ENCODE data around the gene ADAMTS2.

Gene ADAMTS2

GRCh38 chr5:179269781-179270543 lies 75.3 kb downstream of the ADAMTS2 start:
- no peaks in the 10 kb centered on the region for H3K79me2 ChIP-seq (ENCODE audit: control insufficient read depth, insufficient read depth, low read length)
- H3K4ac ChIP-seq (ENCODE audit: low read depth, low read length) = no peak overlapping the region
- H4K5ac ChIP-seq (ENCODE audit: low read length) = no peak overlapping the region
- no peak overlapping the region for H2BK15ac ChIP-seq (replicated peaks; ENCODE audit: low read depth)
- H3K4me1 ChIP-seq (ENCODE audit: control insufficient read depth, low read depth, low read length) = no peaks in the 10 kb centered on the region
- no peak for DNase-seq
- H4K8ac ChIP-seq (ENCODE audit: low read depth, low read length) = no peak overlapping the region
- H3K4me2 ChIP-seq (ENCODE audit: low read length) = no peak overlapping the region
- no peak overlapping the region for H3K4me3 ChIP-seq (ENCODE audit: low read length)
- no peak overlapping the region for H2BK5ac ChIP-seq (ENCODE audit: low read length)
- H3K79me1 ChIP-seq (ENCODE audit: low read length) = no peaks in the 10 kb centered on the region
- H3K9ac ChIP-seq (ENCODE audit: low read length) = no peak overlapping the region
- H3K36me3 ChIP-seq (ENCODE audit: control insufficient read depth, insufficient read depth, low read length) = no peaks in the 10 kb centered on the region
- H3K27ac ChIP-seq (ENCODE audit: low read depth, low read length) = no peak overlapping the region
- no peak overlapping the region for H2AK5ac ChIP-seq (ENCODE audit: low read length)
- H3K27me3 ChIP-seq (ENCODE audit: insufficient read depth, low read length, poor library complexity) = no peaks in the 10 kb centered on the region
- no peak overlapping the region for H2BK120ac ChIP-seq (ENCODE audit: low read depth, low read length)
- no CpG with 5 or more reads among the region's 13 CpGs for WGBS (ENCODE audit: extremely low coverage, insufficient coverage, low lambda C conversion rate)
- no peak overlapping the region for H3K18ac ChIP-seq (ENCODE audit: low read length)
- no peak overlapping the region for H3K23ac ChIP-seq (ENCODE audit: low read length)
- H3K56ac ChIP-seq (ENCODE audit: low read length) = no peak overlapping the region

GRCh38 chr5:179268966-179269693 lies 76.1 kb downstream of the ADAMTS2 start:
- Histone ChIP-seq H3K36me3 (ENCODE audit: control insufficient read depth, insufficient read depth, low read length) (no peaks in the 10 kb centered on the region), H3K4ac (ENCODE audit: low read depth, low read length) (no peak overlapping the region), H3K4me1 (ENCODE audit: control insufficient read depth, low read depth, low read length) (no peaks in the 10 kb centered on the region), H3K27ac (ENCODE audit: low read depth, low read length) (no peak overlapping the region), H3K18ac (ENCODE audit: low read length) (no peak overlapping the region), H3K79me2 (ENCODE audit: control insufficient read depth, insufficient read depth, low read length) (no peaks in the 10 kb centered on the region), H2AK5ac (ENCODE audit: low read length) (no peak overlapping the region), H2BK120ac (ENCODE audit: low read depth, low read length) (no peak overlapping the region), H3K23ac (ENCODE audit: low read length) (no peak overlapping the region), H3K27me3 (ENCODE audit: insufficient read depth, low read length, poor library complexity) (no peaks in the 10 kb centered on the region), H3K4me2 (ENCODE audit: low read length) (no peak overlapping the region), H3K4me3 (ENCODE audit: low read length) (no peak overlapping the region), H3K56ac (ENCODE audit: low read length) (no peak overlapping the region), H2BK15ac (replicated peaks; ENCODE audit: low read depth) (no peak overlapping the region), H2BK5ac (ENCODE audit: low read length) (no peak overlapping the region), H3K79me1 (ENCODE audit: low read length) (no peaks in the 10 kb centered on the region), H4K5ac (ENCODE audit: low read length) (no peak overlapping the region), H4K8ac (ENCODE audit: low read depth, low read length) (no peak overlapping the region), H3K9ac (ENCODE audit: low read length) (no peak overlapping the region)
- no CpG with 5 or more reads among the region's 12 CpGs for WGBS (ENCODE audit: extremely low coverage, insufficient coverage, low lambda C conversion rate)
- DNase-seq = no peak

- Histone ChIP-seq H4K8ac (ENCODE audit: low read depth, low read length) (no peak overlapping the region), H3K36me3 (ENCODE audit: control insufficient read depth, insufficient read depth, low read length) (no peaks in the 10 kb centered on the region), H3K4ac (ENCODE audit: low read depth, low read length) (no peak overlapping the region), H3K4me3 (ENCODE audit: low read length) (no peak overlapping the region), H2BK15ac (replicated peaks; ENCODE audit: low read depth) (no peak overlapping the region), H2AK5ac (ENCODE audit: low read length) (no peak overlapping the region), H4K5ac (ENCODE audit: low read length) (no peak overlapping the region), H3K79me2 (ENCODE audit: control insufficient read depth, insufficient read depth, low read length) (no peaks in the 10 kb centered on the region), H3K4me1 (ENCODE audit: control insufficient read depth, low read depth, low read length) (no peaks in the 10 kb centered on the region), H3K27me3 (ENCODE audit: insufficient read depth, low read length, poor library complexity) (no peaks in the 10 kb centered on the region), H3K23ac (ENCODE audit: low read length) (no peak overlapping the region), H3K4me2 (ENCODE audit: low read length) (no peak overlapping the region), H3K18ac (ENCODE audit: low read length) (no peak overlapping the region), H2BK5ac (ENCODE audit: low read length) (no peak overlapping the region), H3K27ac (ENCODE audit: low read depth, low read length) (no peak overlapping the region), H2BK120ac (ENCODE audit: low read depth, low read length) (no peak overlapping the region), H3K79me1 (ENCODE audit: low read length) (no peaks in the 10 kb centered on the region), H3K9ac (ENCODE audit: low read length) (no peak overlapping the region), H3K56ac (ENCODE audit: low read length) (no peak overlapping the region)
- WGBS (ENCODE audit: extremely low coverage, insufficient coverage, low lambda C conversion rate) = no CpG with 5 or more reads among the region's 16 CpGs
- no peak for DNase-seq
These were observed 76.8 kb downstream of the ADAMTS2 start for GRCh38 chr5:179268399-179268952.

GRCh38 chr5:179267671-179268083 lies 77.6 kb downstream of the ADAMTS2 start:
- no peak overlapping the region for H3K23ac ChIP-seq (ENCODE audit: low read length)
- no peaks in the 10 kb centered on the region for H3K79me1 ChIP-seq (ENCODE audit: low read length)
- H3K56ac ChIP-seq (ENCODE audit: low read length) = no peak overlapping the region
- H3K9ac ChIP-seq (ENCODE audit: low read length) = no peak overlapping the region
- no peaks in the 10 kb centered on the region for H3K36me3 ChIP-seq (ENCODE audit: control insufficient read depth, insufficient read depth, low read length)
- no peak overlapping the region for H2BK15ac ChIP-seq (replicated peaks; ENCODE audit: low read depth)
- DNase-seq = no peak
- no peak overlapping the region for H3K18ac ChIP-seq (ENCODE audit: low read length)
- no peak overlapping the region for H4K5ac ChIP-seq (ENCODE audit: low read length)
- no peaks in the 10 kb centered on the region for H3K79me2 ChIP-seq (ENCODE audit: control insufficient read depth, insufficient read depth, low read length)
- H4K8ac ChIP-seq (ENCODE audit: low read depth, low read length) = no peak overlapping the region
- H3K27ac ChIP-seq (ENCODE audit: low read depth, low read length) = no peak overlapping the region
- no peaks in the 10 kb centered on the region for H3K27me3 ChIP-seq (ENCODE audit: insufficient read depth, low read length, poor library complexity)
- H2AK5ac ChIP-seq (ENCODE audit: low read length) = no peak overlapping the region
- no peak overlapping the region for H3K4ac ChIP-seq (ENCODE audit: low read depth, low read length)
- no peak overlapping the region for H3K4me2 ChIP-seq (ENCODE audit: low read length)
- no peak overlapping the region for H2BK120ac ChIP-seq (ENCODE audit: low read depth, low read length)
- H3K4me3 ChIP-seq (ENCODE audit: low read length) = no peak overlapping the region
- H3K4me1 ChIP-seq (ENCODE audit: control insufficient read depth, low read depth, low read length) = no peaks in the 10 kb centered on the region
- no peak overlapping the region for H2BK5ac ChIP-seq (ENCODE audit: low read length)
- WGBS (ENCODE audit: extremely low coverage, insufficient coverage, low lambda C conversion rate) = no CpG with 5 or more reads among the region's 10 CpGs

- peak; percentile 27 for DNase-seq
- no peak overlapping the region for H3K23ac ChIP-seq (ENCODE audit: low read length)
- H3K4me3 ChIP-seq (ENCODE audit: low read length) = no peak overlapping the region
- H3K18ac ChIP-seq (ENCODE audit: low read length) = no peak overlapping the region
- no peak overlapping the region for H2BK120ac ChIP-seq (ENCODE audit: low read depth, low read length)
- H3K27me3 ChIP-seq (ENCODE audit: insufficient read depth, low read length, poor library complexity) = no peaks in the 10 kb centered on the region
- H2BK15ac ChIP-seq (replicated peaks; ENCODE audit: low read depth) = no peak overlapping the region
- no peaks in the 10 kb centered on the region for H3K79me1 ChIP-seq (ENCODE audit: low read length)
- H4K5ac ChIP-seq (ENCODE audit: low read length) = no peak overlapping the region
- H3K9ac ChIP-seq (ENCODE audit: low read length) = no peak overlapping the region
- no peak overlapping the region for H2BK5ac ChIP-seq (ENCODE audit: low read length)
- WGBS (ENCODE audit: extremely low coverage, insufficient coverage, low lambda C conversion rate) = no CpG with 5 or more reads among the region's 17 CpGs
- H3K4me1 ChIP-seq (ENCODE audit: control insufficient read depth, low read depth, low read length) = no peaks in the 10 kb centered on the region
- no peak overlapping the region for H3K4me2 ChIP-seq (ENCODE audit: low read length)
- H3K56ac ChIP-seq (ENCODE audit: low read length) = no peak overlapping the region
- no peak overlapping the region for H2AK5ac ChIP-seq (ENCODE audit: low read length)
- H3K36me3 ChIP-seq (ENCODE audit: control insufficient read depth, insufficient read depth, low read length) = no peaks in the 10 kb centered on the region
- H4K8ac ChIP-seq (ENCODE audit: low read depth, low read length) = no peak overlapping the region
- H3K4ac ChIP-seq (ENCODE audit: low read depth, low read length) = no peak overlapping the region
- H3K79me2 ChIP-seq (ENCODE audit: control insufficient read depth, insufficient read depth, low read length) = no peaks in the 10 kb centered on the region
- no peak overlapping the region for H3K27ac ChIP-seq (ENCODE audit: low read depth, low read length)
These were observed 78.1 kb downstream of the ADAMTS2 start for GRCh38 chr5:179267071-179267670.
